ENCODE measurements around the gene PDIA2.
"Not testable (repeated sequence)": the region's sequence is repeated elsewhere in the genome, so short reads cannot be mapped to it uniquely, and the experiment has no call there.

The PDIA2 gene

DNA sequence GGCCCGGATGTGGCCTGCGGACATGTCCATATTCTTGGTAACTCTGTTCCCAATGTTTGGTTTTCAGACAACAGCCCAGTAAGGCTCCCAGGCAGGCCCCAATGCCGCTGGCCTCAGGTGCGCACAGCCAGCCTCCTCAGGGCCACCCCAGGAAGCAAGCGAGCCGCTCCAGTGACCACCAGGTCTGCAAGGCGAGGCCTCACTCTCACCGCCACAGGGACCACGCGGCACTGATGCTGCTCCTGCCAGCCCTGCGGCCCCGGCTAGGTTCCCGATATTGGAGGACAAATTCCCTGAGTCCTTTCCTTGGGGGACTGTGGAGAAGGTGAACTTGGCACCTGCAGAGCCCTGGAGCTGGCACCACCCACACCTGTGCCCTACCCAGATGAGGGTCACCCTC is 19.0 kb downstream of the PDIA2 start:
- DNase-seq, result no peak

GRCh38 chr16:303760-304505 is 21.0 kb downstream of the PDIA2 start:
- no peak for DNase-seq

DNA sequence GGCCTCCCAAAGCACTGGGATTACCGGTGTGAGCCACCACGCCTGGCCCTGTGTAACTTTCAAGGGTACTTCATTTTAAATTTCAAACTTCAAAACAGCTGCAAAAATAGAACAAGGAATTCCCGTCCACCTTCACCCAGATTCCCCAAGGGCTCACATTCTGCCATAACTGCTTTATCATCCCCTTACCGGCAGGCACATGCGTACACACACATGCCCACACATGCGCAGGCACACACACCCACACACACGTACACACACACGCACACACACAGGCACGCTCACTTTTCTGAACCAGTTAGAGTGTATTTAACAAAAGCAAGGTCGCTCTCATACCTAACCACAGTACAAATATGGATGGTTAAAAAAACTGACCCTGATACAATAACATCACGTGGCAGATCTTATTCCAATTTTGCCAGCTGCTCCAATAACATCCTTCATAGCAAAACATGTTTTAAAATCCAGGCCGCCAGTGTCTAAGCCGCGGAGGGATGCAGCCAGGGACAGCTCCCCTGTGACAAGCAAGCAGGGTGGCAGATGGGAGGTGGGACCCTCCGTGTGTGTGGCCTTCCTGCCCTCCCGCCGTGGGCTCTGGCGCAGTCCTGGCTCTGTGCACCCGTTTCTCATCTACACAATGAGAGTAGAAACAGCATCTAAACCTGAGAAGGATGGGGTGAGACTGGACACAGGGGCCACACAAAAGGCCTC is 23.1 kb downstream of the PDIA2 start:
- no peak for DNase-seq

- DNase-seq, result no peak
Measured at GRCh38 chr16:306911-307370, 24.0 kb downstream of the PDIA2 start.

DNA sequence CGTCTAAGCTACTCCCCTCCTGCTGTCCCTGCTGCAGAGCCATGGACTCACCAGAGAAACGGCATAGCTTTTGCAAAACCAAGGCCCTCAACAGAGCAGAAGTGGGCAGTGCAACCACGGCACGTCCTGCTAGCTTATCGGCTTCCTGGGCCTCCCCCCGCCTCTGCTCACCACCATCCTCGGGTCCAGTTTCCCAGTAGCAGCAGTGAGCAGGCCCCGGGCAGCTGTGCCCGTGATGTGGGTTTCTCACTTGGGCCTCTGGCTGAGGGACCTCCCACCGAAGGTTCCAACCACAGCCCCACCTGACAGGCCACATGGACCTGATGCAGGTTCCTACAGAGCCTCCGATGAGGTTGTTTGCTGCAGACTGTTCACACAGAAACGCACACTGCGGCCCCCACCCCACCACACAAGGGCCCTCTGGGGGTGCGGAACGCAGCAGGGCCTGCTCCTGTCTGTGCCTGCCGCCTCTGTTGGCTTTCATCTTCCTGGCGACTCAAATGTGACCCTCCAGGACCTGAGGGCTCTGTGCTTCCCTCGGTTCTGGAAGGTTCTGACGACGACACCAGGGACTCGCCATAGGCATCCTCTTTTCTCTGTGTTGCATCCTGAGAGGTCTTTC is 24.8 kb downstream of the PDIA2 start:
- DNase-seq, result no peak

DNA sequence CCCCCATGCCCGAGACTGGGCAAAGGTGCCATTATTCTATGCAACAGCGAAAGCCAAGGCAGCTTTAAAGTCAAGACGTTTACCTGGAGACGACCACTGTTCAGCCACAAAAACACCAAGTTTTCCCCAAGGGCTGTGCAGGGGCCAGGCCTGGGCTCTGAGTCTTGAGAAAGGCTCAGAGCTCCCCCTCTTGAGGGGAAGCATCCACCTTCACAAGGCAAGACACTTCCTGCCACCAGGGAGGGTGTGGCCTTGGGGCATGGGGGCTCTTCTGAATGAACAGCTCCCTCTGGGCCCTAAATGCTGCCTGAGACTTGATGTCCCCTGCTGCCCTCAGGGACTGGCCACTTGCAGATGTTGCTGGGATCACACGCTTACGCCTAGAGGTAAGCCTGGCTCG is 26.5 kb downstream of the PDIA2 start:
- no peak for DNase-seq

- DNase-seq, result no peak
Measured at GRCh38 chr16:311725-312124, 28.8 kb downstream of the PDIA2 start.

- DNase-seq, result no peak
Measured at GRCh38 chr16:314351-314750, 31.4 kb downstream of the PDIA2 start.

DNA sequence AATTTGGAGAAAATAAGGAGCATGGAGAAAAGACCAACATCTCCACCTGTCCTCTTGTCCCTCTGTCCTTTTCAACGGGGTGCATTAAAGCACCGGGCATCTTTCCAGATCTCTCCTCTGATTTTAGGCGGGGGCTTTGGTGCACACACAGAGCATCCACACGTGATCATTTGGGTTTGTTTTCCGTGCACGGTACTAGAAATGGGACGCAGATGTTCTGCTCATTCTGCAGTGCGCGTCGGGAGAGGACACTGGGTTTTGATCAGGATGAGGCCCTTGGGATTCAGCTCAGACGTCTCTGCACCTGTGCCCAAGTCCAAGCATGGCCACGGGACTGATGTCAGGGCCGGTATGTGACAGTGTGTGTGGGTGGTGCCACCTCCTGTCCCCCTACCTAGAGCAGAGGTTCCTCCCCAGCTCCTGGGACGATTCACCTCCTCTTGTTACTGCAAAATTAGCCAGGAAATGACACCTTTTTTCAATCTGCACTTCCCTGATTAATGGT is 31.9 kb downstream of the PDIA2 start:
- DNase-seq, result no peak

- no peak for DNase-seq
Measured at GRCh38 chr16:316741-317464, 33.9 kb downstream of the PDIA2 start.

- no peak for DNase-seq
Measured at GRCh38 chr16:317583-317982, 34.6 kb downstream of the PDIA2 start.

DNA sequence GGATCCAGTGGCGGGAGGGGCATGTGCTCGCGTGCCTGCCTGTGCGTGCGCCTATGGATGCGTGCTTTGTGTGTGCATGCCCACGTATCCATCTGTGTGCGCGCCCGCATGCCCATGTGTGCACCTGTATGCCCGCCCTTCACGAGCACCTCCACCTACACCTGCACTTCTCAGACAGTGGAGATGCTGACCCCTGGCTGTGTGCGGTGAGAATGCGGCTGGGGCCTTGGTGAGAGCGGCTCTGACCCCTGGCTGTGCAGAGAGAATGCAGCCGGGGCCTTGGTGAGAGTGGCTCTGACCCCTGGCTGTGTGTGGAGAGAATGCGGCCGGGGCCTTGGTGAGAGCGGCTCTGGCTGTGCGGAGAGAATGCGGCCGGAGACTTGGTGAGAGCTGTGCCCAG is 35.7 kb downstream of the PDIA2 start:
- no peak for DNase-seq

GRCh38 chr16:320206-320605 is 37.2 kb downstream of the PDIA2 start:
- DNase-seq, result no peak

DNA sequence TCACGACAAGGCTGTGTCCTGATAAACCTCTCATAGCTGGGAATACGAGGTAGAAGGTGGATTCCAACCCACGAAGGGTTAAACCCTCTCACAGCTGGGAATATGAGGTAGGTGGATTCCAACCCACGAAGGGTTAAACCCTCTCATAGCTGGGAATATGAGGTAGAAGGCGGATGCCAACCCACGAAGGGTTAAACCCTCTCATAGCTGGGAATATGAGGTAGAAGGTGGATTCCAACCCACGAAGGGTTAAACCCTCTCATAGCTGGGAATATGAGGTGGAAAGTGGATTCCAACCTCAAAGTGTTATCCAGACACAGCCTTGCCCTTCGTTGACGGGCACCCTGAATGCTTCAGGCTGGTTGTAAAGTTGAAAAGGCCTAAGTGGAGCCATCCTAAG is 38.6 kb downstream of the PDIA2 start:
- no peak for DNase-seq

DNA sequence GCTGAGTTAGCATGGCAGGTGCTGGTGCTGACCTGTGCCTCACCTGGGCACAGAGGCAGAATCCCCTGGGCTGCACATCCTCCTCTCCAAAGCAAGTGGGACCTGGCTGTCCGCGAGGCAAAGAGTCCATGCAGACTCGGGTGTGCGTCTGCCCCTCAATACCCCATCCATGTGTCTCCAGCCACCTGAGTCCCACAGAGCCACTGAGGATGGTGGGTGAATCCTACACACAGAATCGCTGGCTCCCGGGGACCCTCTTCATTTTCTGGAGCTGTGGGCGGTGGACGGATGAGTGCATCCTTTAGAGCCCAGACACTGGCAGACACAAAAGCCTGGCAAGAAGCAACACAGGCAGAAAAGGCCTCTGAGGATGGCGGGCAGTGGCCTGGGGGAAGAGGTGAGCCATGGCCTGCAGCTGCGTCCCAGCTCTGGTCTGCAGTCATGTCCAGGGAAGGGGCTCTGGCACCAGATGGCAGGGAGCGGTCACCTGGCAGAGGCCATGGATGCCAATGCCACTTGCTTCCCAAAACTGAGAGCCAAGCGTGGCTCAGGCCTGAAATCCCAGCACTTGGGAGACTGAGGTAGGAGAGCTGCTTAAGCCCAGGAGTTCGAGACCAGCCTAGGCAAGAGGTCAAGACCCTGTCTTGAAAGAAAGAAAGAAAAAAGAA is 39.6 kb downstream of the PDIA2 start:
- no peak for DNase-seq

DNA sequence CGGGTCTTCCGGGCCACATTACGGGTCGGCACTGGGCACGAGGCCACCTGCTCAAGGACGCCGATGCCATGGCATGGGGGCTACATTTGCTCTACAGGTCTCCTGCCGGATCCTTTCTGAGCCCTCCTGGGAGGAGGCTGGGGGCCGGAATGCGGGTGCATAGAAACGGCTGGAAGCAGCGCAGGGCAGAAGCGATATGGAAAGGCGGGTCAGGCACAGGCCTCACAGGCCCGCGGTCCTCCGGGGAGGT is 41.2 kb downstream of the PDIA2 start:
- DNase-seq, result no peak

DNA sequence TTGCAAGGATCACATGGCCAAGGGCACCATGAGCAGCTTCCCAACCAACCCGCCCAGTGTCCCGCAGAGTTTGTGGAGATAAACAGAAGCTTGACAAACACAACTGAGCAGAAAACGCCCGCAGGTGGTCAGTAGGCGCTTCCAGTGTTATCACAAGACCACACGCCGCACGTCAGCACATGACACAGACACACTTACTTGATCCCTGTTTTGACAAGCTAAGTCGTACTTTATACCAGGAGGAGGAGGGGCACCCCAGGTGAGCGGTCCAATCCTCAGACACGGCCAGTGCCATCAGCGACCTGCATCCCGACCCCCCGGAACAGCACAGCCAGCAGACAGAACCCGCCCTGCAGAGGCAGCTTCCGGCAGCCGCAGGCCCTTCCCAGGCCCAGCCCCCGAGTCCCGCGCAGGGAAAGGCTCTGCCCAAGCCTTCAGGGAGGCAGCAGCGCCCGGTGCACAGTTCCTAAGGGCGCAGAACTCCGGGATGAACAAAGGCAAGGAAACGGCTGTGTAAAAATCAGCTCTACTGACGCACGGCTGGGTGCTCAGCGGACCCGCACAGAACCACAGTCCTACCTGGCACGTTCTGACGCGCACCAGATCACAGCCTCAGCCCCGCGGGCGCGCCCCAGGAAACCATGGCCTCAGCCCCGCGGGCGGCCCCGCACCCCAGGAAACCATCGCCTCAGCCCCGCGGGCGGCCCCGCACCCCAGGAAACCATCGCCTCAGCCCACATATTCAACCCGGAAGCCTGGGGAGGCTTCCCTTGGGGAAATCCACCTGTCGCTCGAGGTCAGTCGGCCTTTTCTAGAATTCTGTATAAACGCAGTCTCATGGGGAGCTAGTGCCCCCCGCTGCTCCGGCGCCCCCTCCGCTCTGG is 41.7 kb downstream of the PDIA2 start:
- no peak for DNase-seq

DNA sequence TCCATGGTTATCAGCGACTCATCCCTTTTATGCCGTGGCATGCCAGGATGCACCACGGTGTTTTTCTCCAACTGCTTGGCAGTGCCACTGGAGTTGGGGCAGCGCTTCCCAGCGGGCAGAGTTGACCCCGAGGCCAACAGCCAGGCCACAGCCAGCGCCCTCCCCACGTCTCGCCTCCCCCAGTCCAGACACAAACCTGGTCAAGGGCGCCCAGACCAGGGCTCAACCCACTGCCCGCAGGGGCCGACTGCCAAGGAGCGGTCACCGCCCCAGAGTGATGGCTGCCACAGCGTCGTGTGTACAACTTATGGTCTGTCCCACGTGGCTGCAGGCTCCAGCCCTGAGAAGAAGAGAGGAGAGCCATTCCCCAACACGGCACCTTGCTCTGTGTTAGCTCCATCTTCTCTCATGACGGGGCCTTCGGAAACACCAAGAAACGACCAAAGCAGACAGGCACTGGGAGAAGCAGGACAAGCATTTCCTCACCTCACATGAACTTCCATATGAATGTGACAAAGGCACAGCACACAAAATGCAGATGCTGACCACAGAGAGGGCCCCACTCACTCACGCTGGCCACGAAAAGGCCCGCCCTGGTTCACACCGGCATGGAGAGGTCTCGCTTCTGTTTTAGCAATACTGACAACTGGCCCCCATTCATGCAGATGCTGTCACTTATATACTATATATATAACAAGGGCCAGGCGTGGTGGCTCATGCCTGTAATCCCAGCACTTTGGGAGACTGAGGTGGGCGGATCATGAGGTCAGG is 42.6 kb downstream of the PDIA2 start:
- DNase-seq, result no peak

DNA sequence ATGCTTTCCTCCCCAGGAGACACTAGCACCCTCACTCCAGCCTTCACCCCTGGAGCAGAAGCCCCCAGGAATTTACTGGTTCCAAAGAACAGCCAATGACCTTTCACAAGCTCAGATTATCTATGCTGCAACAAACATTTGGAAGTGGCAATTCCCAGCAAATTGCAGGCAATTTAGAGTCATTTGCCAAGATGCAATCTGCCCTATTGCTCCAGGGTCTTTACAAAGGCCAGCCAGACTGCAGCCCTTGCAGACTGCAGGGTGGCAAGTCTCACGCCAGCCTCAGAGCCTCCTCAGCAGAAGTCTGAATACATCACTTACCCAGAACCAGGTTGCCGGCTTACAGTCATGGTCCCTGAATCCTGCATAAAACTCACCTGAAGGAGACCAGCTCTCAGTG is 47.8 kb downstream of the PDIA2 start:
- DNase-seq, result no peak

DNA sequence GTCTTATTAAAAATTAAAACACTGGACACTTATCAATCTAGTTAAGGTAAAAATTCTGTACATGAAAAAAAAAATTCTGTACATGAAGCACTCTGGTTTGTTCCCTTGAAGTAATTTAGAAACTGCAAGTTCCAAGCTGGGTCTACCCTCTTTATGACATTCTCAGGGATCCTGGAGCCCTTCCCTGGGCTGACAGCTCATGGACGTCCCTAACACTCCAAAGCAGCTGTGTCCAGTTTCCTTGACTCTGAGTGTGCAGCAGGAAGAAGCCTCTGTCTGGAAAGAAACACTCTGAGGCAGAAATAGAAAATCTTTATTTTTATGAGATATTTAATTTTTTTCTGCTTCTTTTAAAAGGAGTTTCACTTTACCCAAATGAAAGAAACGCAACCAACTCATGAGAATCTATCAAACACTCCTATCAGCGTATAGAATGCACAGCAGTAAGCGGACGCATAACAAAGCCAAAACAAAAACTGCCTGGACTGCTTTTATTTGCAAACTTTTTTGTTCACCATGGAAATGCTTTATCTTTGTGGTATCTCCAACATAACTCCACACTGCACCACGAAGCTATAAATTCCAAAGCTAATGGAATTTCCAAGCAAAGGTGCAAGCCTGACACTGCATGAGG is 48.3 kb downstream of the PDIA2 start:
- not testable (repeated sequence) for DNase-seq
